Measurements from ENCODE around the gene DAAM1.

Gene DAAM1

DNA sequence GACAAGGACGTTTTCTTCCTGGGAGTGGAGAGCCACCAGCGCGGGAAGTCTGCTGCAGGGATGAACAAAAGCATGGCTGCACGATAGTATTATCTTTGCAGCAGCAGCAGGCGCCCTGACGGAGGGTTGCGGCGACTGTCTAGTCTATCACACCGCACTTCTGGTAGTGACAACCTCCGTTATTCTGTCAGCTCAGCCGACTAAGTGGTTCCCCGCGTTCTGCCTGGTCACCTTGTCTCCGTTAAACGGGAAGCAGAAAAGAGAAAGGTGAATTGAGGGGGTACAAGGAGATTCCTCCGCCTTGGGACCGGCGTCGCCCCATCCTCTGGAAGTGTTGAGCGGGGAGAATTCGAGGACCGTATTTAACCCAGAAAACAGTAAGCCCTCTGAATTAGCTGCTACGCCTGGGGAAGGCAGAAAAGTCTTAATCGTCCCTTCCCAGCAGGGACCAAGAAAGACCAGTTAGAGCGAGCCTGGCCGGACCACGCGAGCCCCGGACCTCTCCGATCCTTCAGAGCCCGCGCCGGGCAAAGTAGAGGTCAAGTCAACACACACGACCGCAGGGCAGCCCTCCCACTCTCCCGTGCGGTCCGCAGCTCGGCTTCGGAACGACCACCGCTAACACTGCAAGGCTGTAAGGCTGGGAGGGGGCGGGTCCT is 536 bp upstream of the DAAM1 start:
- DNase-seq: no peak

DNA sequence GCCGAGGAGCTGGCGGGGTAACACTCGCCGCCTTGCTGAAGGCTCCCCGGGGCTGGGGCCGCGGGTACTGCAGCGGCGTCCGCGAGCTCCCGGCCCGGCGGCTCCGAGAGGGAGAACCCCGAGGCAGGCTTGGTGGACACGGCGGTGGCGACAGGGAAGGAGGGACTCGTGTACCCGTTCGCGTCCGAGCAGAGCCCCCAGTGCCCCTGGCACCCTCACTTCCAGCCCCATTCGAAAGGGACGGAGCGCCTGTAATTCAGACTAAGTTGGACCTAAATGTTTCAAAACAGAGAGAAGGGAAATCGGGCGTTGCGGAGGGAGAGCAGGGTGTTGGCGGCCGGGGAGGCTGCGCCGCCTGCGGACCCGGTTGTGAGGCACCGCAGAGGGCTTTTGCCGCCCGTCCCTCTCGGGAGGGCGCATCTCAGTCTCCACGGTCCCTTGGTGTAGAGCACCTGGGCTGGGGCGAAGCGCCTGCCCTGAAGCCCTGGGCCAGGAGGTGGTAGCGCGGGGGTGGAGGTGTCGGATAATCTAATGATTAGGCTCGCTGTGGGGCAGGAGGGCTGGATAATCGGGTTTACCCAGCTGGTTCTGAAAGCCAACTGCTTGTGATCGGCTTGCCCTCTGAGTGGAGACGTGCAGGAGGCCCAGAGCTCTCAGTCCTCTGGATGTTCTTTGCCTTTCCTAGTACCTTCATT is 771 bp downstream of the DAAM1 start:
- no peak for DNase-seq

- DNase-seq: peak; percentile 66 to 69
Measured at GRCh38 chr14:59189786-59190368, 1.4 kb downstream of the DAAM1 start.

GRCh38 chr14:59190372-59190771 is 1.9 kb downstream of the DAAM1 start:
- DNase-seq: no peak

DNA sequence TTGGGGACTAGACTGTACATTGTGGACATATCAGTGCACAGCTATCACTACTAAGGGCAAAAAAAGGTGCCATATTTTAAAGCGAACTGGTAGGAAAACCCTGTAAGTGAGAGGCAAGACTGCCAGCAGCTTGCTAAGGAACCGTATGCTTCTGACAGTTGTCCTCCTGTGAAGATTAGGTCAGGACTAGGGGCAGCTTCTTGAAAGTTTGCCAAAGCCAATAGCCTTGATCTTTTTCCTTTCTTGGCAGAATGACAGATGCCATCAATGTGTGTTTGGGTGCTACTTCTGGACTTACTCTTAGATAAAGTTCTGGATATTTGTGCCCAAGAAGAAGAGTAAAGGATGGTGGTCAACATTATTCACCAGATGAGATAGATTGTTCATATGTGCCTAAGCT is 7.4 kb downstream of the DAAM1 start:
- DNase-seq: no peak

DNA sequence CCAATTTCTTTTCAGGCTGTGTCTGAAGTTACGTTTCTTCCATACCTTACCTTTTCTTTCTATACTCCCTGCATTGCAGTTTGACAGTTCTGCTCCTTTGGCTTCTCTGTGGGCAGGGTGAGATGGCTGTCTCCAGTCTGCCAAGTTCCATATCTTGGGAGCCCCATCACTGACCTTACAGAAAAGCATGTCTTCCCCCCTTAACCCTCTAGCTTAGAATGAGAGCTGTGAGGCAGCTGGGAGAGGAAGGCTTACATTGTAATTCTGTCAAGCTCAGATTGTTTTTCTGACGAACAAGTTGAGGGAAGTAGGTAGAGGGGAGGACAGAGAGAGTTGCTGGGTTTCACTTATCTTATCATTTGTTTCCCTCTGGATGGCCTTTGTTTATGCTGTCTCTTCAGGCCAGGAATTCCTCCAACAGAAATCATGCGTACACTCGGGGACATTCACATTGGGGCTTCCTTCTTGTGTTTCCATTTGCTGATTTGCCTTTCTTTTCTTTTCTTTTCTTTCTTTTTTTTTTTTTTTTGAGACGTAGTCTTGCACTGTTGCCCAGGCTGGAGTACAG is 9.3 kb downstream of the DAAM1 start:
- DNase-seq: no peak

- DNase-seq: no peak
Measured at GRCh38 chr14:59199205-59199604, 10.7 kb downstream of the DAAM1 start.

DNA sequence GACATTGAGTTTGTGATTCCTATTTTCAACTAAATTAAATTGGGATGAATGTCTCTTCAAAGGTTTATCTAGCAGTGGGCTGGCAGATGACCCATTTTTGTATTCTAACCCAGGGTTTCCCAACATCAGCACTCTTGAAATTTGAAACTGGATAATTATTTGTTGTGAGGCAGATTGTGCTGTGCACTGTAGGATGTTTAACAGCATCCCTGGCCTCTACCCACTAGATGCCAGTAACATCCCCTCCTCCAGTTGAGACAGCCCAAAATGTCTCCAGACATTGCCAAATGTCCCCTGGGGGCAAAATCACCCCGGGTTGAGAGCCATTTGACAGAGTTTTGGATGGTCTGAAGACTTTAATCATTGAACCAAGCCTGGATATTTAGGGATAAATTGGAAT is 11.1 kb downstream of the DAAM1 start:
- no peak for DNase-seq

DNA sequence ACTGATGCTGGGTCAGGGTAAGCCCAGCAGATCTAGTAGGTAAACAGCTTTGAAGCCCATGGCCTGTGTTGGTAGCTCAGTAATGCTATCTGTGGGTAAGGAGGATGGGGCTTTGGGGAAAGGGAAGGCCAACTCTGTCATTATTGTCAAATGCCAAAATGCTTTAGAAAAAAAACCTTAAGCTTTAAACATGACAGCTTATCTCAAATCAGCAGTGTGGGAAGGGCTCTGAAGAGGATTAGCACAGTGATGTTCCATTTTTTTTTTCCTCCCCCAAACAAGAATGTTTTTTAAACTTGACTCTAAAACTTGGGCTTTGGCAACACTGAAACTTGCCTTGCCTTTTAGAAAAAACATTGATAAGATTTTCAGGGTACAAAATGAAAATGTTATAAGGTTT is 11.7 kb downstream of the DAAM1 start:
- DNase-seq: no peak

DNA sequence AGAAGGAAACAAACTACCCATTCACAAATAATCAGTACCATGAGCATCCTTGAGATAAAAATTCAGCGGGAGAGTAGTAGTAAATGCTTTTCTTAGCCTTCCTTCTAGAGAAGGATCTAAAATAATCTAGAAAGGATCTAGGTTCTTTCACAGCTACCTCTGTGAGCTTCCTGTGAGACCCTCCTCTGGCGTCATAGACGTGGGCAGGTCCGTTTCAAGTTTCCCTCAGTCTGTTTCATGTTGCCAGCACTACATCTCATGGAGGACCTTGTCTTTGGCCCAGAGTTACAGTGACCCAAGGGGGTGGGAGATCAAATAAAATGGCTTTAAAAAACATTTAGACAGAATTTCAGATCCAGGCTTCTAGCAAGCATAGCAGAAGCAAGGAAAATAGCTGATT is 13.6 kb downstream of the DAAM1 start:
- no peak for DNase-seq

GRCh38 chr14:59204305-59204704 is 15.8 kb downstream of the DAAM1 start:
- no peak for DNase-seq

DNA sequence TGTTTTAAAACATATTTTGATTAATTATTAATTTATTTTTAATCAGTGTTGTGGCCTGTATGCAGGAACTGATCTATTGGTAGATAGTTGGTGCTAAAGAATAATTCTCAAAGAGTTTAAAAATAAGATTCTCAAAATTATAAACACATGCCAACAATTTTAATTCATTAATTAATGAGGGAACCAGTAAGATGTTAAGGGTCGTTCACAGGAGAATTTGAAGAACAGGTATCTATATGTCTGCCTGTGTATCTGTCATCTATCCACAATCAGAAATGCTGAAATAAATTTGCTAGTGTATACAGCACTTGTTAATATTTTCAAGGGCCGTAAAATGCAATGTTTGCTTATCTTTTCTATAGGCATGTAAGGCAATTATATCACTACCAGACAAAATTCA is 18.4 kb downstream of the DAAM1 start:
- no peak for DNase-seq

DNA sequence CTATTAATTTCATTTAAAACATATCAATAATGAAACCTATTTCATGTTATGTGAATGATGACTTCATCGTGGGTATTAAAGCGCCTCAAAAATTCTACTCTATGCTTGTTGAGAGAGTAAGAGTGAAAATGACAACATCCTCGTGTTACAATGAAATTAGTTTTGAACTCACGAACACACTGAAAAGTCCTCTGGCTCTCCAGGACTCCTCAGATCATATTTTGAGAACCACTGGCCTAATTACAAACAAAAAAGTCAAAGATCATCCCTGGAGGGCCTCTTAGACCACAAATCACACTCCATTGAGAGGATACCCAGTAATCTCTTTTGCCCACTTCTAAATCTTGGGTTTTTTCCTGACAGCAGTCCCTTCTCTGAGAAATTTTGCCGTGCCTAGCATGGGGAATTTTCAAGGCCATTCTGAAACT is 19.1 kb downstream of the DAAM1 start:
- DNase-seq: no peak

DNA sequence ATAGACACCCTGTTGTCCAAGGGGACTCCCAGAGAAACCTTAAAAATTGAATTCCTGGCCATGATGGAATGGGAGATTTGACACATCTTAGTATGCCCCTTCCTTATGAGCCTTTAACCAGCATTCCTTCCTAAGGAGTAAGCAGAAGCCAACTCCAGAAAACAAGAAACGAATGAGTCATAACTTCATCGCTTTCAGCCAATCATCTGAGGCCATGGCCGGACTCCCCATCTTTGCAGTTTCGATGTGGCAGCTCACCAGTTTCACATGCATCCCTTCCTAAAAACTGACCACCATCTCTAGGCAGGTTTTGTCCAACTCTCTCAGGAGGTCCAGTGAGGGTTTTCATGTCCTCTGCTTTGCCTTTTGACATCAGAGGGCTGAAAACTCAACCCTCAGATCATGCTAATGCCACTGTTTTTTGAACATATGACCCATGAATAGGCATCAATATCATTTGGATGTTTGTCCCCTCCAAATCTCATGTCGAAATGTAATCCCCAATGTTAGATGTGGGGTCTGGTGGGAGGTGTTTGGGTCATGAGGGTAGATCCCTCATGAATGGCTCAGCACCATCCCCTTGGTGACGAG is 19.9 kb downstream of the DAAM1 start:
- DNase-seq: no peak

- DNase-seq: no peak
Measured at GRCh38 chr14:59208954-59209353, 20.5 kb downstream of the DAAM1 start.

DNA sequence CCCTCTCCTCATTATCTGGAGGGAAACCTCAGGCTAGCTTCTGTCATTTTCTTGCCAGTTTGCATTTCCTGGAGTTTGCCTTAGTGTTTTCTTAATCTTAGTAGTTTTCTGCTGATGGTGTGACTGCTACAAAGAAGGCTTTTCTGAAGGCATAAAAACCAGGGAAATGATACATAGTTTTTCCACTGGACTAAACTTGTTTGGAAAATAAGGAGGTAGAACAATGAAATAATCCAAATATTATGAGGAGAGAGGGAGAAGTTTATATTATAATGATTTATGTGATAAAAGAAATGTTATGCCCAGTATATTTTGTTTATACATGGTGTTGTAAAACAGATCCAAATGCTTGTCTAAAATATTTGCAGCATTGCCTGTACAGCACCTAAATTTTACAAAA is 22.2 kb downstream of the DAAM1 start:
- no peak for DNase-seq

GRCh38 chr14:59213368-59214315 is 25.2 kb downstream of the DAAM1 start:
- DNase-seq: no peak

GRCh38 chr14:59214702-59215302 is 26.3 kb downstream of the DAAM1 start:
- no peak for DNase-seq

DNA sequence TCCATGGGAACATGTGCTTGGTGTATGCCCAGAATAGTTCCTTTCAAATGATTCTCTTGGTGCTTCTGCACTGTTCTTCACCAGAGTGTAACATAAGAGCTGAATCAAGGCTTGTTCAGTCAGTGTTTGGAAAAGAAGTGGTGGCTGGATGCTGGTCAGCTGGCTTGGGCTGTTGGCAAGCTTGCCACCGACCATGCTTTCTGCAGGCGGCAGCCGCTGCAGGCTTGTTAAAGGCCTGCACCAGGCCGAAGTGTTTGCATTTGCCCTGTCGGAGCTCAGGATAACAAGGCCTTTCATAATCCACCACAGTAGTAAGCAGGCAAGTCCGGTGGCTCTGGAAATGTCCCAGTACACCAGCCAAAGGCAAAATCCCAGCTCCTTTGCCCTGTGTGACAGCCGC is 26.9 kb downstream of the DAAM1 start:
- no peak for DNase-seq

- no peak for DNase-seq
Measured at GRCh38 chr14:59215757-59216156, 27.3 kb downstream of the DAAM1 start.

GRCh38 chr14:59217011-59217410 is 28.5 kb downstream of the DAAM1 start:
- no peak for DNase-seq

GRCh38 chr14:59221568-59221967 is 33.1 kb downstream of the DAAM1 start:
- no peak for DNase-seq
